Jurkat, Clone E6-1 (cell line): Measurements from ENCODE around the gene INTS3.
A peak's percentile ranks its signal among the peaks of the same experiment; 100 is the strongest.

ENCODE experiments used
- DNase-seq: peaks from one replicate; pipeline ENCODE4 v3.0.0-alpha.2; 2011; ENCODE audit warnings: low read depth, low spot score
- H3K4me3 ChIP-seq: 2 replicates; pipeline ENCODE4 v1.5.1; 2011; ENCODE audit warnings: mild to moderate bottlenecking, low read length, control low read depth, moderate library complexity

INTS3 gene

GRCh38 chr1:153790966-153791647 lies 63.3 kb downstream of the INTS3 start:
- no peak for DNase-seq
- H3K4me3 ChIP-seq: no peak overlapping the region

GRCh38 chr1:153791648-153792253 lies 63.9 kb downstream of the INTS3 start:
- DNase-seq: no peak

GRCh38 chr1:153792631-153793041 lies 64.8 kb downstream of the INTS3 start:
- H3K4me3 ChIP-seq: no peak overlapping the region
- DNase-seq: no peak

More at GRCh38 chr1:153791648-153792253, 63.9 kb downstream of the INTS3 start:
- H3K4me3 ChIP-seq: no peak overlapping the region

GRCh38 chr1:153793261-153793972 lies 65.6 kb downstream of the INTS3 start:
- H3K4me3 ChIP-seq: no peak overlapping the region

GRCh38 chr1:153793973-153794615 lies 66.2 kb downstream of the INTS3 start:
- no peak for DNase-seq
- H3K4me3 ChIP-seq: no peak overlapping the region

More at GRCh38 chr1:153793261-153793972, 65.6 kb downstream of the INTS3 start:
- DNase-seq: no peak

- no peak overlapping the region for H3K4me3 ChIP-seq
- no peak for DNase-seq
These were observed 66.9 kb downstream of the INTS3 start for GRCh38 chr1:153794624-153795329.

GRCh38 chr1:153795330-153795837 lies 67.5 kb downstream of the INTS3 start:
- H3K4me3 ChIP-seq: no peak overlapping the region
- DNase-seq: no peak

GRCh38 chr1:153795934-153796785 lies 68.3 kb downstream of the INTS3 start:
- DNase-seq: no peak
- no peak overlapping the region for H3K4me3 ChIP-seq

GRCh38 chr1:153796786-153797659 lies 69.2 kb downstream of the INTS3 start:
- DNase-seq: peak; percentile 80
- no peak overlapping the region for H3K4me3 ChIP-seq

- no peak for DNase-seq
These were observed 70.6 kb downstream of the INTS3 start for GRCh38 chr1:153798468-153798780.

GRCh38 chr1:153799016-153799415 lies 71.2 kb downstream of the INTS3 start:
- DNase-seq: no peak
- no peak overlapping the region for H3K4me3 ChIP-seq

More at GRCh38 chr1:153798468-153798780, 70.6 kb downstream of the INTS3 start:
- no peak overlapping the region for H3K4me3 ChIP-seq

GRCh38 chr1:153799566-153800465 lies 72.0 kb downstream of the INTS3 start:
- no peak overlapping the region for H3K4me3 ChIP-seq
- DNase-seq: no peak

GRCh38 chr1:153800516-153800915 lies 72.7 kb downstream of the INTS3 start:
- H3K4me3 ChIP-seq: no peak overlapping the region
- DNase-seq: no peak

GRCh38 chr1:153801028-153801625 lies 73.3 kb downstream of the INTS3 start:
- H3K4me3 ChIP-seq: no peak overlapping the region
- DNase-seq: no peak

- no peak for DNase-seq
These were observed 74.2 kb downstream of the INTS3 start for GRCh38 chr1:153801786-153802697.

More at GRCh38 chr1:153801786-153802697, 74.2 kb downstream of the INTS3 start:
- H3K4me3 ChIP-seq: no peak overlapping the region
